Measurements from ENCODE around the gene CASS4.

Gene CASS4

GRCh38 chr20:56424931-56425330 is 12.9 kb downstream of the CASS4 start:
- POLR2A ChIA-PET: no interaction called here
- no peak for TF ChIP-seq CTCF (IDR thresholded peaks at IDR 0.05; ENCODE audit: control extremely low read depth, extremely low read depth, low read depth, missing control alignments)
- DNase-seq (ENCODE audit: extremely low spot score): no peak
- CTCF ChIA-PET: interaction anchor here (1.0 to 3.3 kb wide), 4 partner anchors 8 to 19 kb away, joined by 3 to 10 read pairs (median 6); partner anchors contain the start of gene CASS4

GRCh38 chr20:56426026-56426425 is 14.0 kb downstream of the CASS4 start:
- TF ChIP-seq CTCF (IDR thresholded peaks at IDR 0.05; ENCODE audit: control extremely low read depth, extremely low read depth, low read depth, missing control alignments): no peak
- POLR2A ChIA-PET: no interaction called here
- CTCF ChIA-PET: interaction anchor here (1.0 to 3.3 kb wide), 6 partner anchors 8 to 31 kb away, joined by 3 to 10 read pairs (median 6); partner anchors contain the start of gene CASS4
- no peak for DNase-seq (ENCODE audit: extremely low spot score)

GRCh38 chr20:56426926-56427325 is 14.9 kb downstream of the CASS4 start:
- CTCF ChIA-PET: interaction anchor here (0.8 to 2.9 kb wide), 5 partner anchors 9 to 32 kb away, joined by 3 to 10 read pairs (median 3); partner anchors contain the start of gene CASS4
- POLR2A ChIA-PET: no interaction called here
- no peak for TF ChIP-seq CTCF (IDR thresholded peaks at IDR 0.05; ENCODE audit: control extremely low read depth, extremely low read depth, low read depth, missing control alignments)
- no peak for DNase-seq (ENCODE audit: extremely low spot score)

- POLR2A ChIA-PET: interaction anchor here (1.1 to 1.5 kb wide), 3 partner anchors 9 to 69 kb away, joined by 3 to 6 read pairs (median 5); partner anchors contain the start of genes CASS4 and FAM210B
- CTCF ChIA-PET: interaction anchor here (1.3 to 2.9 kb wide), 7 partner anchors 9 to 33 kb away, joined by 3 to 10 read pairs (median 7); partner anchors contain the start of gene CASS4
These were observed 15.7 kb downstream of the CASS4 start for GRCh38 chr20:56427797-56428196.

GRCh38 chr20:56428410-56428809 is 16.4 kb downstream of the CASS4 start:
- CTCF ChIA-PET: interaction anchor here (1.2 to 2.9 kb wide), 7 partner anchors 9 to 36 kb away, joined by 4 to 10 read pairs (median 7); partner anchors contain the start of genes AURKA, CASS4 and CSTF1
- no peak for TF ChIP-seq CTCF (IDR thresholded peaks at IDR 0.05; ENCODE audit: control extremely low read depth, extremely low read depth, low read depth, missing control alignments)
- POLR2A ChIA-PET: interaction anchor here (1.1 to 1.5 kb wide), 3 partner anchors 10 to 70 kb away, joined by 3 to 6 read pairs (median 5); partner anchors contain the start of genes CASS4 and FAM210B
- no peak for DNase-seq (ENCODE audit: extremely low spot score)

More at GRCh38 chr20:56427797-56428196, 15.7 kb downstream of the CASS4 start:
- no peak for DNase-seq (ENCODE audit: extremely low spot score)
- no peak for TF ChIP-seq CTCF (IDR thresholded peaks at IDR 0.05; ENCODE audit: control extremely low read depth, extremely low read depth, low read depth, missing control alignments)

GRCh38 chr20:56428881-56429280 is 16.8 kb downstream of the CASS4 start:
- TF ChIP-seq CTCF (IDR thresholded peaks at IDR 0.05; ENCODE audit: control extremely low read depth, extremely low read depth, low read depth, missing control alignments): no peak
- ChIA-PET POLR2A (interaction anchor here (1.1 to 1.5 kb wide), 2 partner anchors 11 to 17 kb away, joined by 5 to 6 read pairs; partner anchors contain the start of gene CASS4), CTCF (interaction anchor here (1.2 to 1.8 kb wide), 6 partner anchors 10 to 37 kb away, joined by 4 to 9 read pairs (median 6); partner anchors contain the start of genes AURKA, CASS4 and CSTF1)
- no peak for DNase-seq (ENCODE audit: extremely low spot score)

All from GM10248 (cell line).